Subcutaneous adipose tissue (tissue), 4 donors: ENCODE measurements around the gene RTN1. TPM values are rescaled to one million over a fixed set of nuclear protein-coding genes. Genes with fewer than 3 reads are reported as not detected.

Experiments
- total RNA-seq, 4 donors: library from RNA; depleted of rRNA; stranded (reverse); fragments of >200 nt; gene quantifications; one replicate each; pipeline ENCODE4 v1.1.0, GENCODE V29; 2016
- TF ChIP-seq, protein P1 (sequence below): fragments of 450-650 bp; IDR thresholded peaks from one replicate; pipeline ENCODE4 v1.5.1; 2016; ENCODE audit warnings: low read depth, mild to moderate bottlenecking, control low read depth, antibody characterized with exemption, moderate library complexity

Gene RTN1
- total RNA-seq, 4 donors from 2014 or later, result 30.5 to 92.9 (median 49.8) TPM

DNA sequence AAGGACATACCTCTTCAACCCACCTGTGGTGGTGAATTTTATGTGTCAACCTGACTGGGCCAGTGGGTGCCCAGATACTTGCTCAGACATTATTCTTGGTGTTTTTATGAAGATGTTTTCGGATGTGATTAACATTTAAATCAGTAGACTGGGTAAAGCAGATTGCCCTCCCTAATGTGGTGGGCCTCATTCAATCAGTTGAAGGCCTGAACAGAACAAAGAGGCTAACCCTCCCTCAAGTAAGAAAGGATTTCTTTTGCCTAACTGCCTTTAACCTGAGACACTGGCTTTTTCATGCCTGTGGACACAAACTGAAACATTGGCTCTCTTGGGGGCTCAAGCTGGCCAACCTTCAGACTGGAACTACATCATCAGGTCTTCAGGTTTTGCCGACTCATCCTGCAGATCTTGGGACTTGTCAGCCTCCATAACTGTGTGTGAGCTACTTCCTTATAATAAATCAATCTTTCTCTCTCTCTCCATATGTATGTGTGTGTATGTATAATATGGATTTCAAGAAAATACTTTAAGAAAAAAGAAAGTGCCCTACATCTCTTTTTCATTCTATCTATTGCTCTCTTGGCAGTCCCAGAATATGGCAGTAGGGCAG, 39.4 kb downstream of the RTN1 start:
- TF ChIP-seq, protein P1, sequence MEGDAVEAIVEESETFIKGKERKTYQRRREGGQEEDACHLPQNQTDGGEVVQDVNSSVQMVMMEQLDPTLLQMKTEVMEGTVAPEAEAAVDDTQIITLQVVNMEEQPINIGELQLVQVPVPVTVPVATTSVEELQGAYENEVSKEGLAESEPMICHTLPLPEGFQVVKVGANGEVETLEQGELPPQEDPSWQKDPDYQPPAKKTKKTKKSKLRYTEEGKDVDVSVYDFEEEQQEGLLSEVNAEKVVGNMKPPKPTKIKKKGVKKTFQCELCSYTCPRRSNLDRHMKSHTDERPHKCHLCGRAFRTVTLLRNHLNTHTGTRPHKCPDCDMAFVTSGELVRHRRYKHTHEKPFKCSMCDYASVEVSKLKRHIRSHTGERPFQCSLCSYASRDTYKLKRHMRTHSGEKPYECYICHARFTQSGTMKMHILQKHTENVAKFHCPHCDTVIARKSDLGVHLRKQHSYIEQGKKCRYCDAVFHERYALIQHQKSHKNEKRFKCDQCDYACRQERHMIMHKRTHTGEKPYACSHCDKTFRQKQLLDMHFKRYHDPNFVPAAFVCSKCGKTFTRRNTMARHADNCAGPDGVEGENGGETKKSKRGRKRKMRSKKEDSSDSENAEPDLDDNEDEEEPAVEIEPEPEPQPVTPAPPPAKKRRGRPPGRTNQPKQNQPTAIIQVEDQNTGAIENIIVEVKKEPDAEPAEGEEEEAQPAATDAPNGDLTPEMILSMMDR, result no peak

DNA sequence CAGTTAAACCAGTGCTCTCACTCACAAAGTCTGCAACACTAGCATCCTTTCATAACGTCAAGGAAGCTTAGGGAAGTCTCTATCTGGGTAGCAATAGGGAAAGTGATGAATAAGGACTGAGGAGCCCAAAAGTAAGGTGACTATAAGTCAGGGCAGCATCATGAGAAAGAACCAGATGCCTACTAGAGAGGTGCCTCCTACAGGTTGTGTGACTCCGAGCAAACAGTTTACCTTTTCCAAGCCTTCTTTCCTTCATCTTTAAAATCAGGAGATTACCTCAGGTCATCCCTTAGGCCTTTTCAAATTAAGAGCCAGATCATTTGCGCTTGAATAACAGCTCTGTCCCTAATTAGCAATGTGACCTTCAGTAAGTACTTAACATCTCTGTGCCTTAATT, 40.2 kb downstream of the RTN1 start:
- TF ChIP-seq, protein P1, result no peak

- TF ChIP-seq, protein P1, result no peak
Measured at GRCh38 chr14:59829469-59830337, 40.9 kb downstream of the RTN1 start.

DNA sequence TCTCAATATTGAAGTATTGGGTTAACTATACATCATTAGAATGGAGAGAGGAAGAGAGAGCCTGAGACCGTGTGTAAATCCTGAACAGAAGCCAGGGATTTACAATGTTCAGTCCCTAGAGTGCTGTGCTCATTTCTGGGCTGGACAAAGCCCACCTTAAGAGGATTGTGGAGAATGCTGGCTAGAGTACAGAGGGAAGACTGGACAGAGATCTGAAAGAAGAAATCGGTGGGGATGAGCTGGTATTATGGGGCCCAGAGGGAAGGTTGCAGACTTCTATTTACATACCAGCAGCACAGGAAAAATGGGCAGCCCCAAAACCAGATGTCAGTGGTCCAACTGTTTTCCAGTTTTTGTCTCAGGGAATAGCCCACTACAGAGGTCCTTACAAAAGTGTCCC, 42.3 kb downstream of the RTN1 start:
- TF ChIP-seq, protein P1, result no peak

- TF ChIP-seq, protein P1, result no peak
Measured at GRCh38 chr14:59827401-59827800, 43.2 kb downstream of the RTN1 start.

DNA sequence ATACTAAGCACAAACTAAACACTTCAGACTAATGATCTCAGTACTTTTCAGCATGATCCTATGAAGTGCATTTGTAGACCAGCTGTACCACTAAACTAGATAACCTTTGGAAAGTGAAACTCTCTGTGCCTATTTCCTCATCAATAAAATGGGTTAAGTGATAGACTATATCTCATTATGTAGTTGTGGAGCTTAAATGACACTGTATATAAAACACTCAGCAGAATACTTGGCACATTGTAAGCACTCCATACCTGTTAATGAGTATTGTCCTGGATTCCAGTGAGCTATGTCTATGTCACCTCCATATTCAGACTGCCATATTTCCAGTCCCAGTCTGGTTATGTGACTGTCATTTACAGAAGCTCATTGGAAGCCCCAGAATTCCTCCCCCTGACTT, 44.4 kb downstream of the RTN1 start:
- TF ChIP-seq, protein P1, result no peak

DNA sequence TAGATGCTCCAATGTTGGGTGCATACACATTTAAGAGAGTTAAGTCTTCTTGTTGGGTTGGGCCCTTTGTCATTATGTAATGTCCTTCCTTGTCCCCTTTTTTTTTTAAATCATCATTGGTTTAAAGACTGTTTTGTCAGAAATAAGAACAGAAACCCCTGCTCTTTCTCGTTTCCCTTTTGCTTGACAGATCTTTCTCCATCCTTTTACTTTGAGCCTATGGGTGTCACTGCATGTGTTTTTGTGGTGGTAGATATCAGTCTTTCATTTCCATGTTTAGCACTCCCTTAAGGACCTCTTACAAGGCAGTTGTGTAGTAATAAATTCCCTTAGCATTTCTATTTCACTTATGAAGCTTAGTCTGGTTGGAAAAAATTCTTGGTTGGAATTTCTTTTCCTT, 47.4 kb downstream of the RTN1 start:
- TF ChIP-seq, protein P1, result no peak
